ENCODE data around the gene TPSD1.

The TPSD1 gene

GRCh38 chr16:1299012-1299867 lies 43.4 kb downstream of the TPSD1 start:
- DNase-seq (ENCODE audit: low read depth in 2 of 2), result no peak

GRCh38 chr16:1299868-1300203 lies 44.0 kb downstream of the TPSD1 start:
- DNase-seq (ENCODE audit: low read depth in 2 of 2), result no peak

DNA sequence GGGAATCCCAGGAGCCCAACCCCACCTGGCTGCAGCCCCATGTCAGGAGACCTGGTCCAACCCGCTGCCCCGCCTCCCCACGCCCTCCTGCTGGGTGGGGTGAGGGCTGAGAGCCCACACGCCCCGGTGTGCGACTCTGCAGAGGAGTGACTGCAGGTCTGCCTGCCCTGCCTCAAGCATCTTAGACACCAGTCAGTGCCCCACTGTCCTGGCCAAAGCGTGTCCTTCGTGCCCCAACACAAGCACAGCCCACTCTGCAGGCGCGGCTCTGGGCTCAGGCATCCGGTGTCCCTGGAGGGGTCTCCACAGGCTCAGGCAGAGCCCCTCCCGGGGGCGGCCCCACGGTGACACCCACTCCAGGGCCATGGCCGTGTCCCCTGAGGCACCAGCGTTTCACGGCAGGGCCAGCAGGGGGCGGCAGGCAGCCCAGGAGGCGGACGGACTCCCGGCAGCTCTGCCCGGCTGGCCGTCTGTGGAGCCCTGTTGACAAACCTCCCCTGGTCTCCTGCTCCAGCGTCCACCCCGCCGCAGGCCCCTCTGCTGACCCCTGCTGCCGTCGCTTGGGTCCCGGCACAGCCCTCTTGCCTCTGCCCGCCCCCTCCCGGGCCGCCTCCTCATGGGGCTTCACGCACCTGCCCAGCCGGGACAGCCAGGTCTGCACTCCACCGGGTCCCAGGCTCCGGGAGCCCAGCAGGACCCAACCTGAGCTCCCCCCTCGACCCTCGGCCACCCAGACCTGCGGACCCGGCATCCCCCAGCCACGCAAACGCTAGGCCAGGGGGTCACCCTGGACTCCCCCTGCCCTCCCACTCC lies 45.0 kb downstream of the TPSD1 start:
- DNase-seq (ENCODE audit: low read depth in 2 of 2), result peak; percentile 53 to 58

- DNase-seq (ENCODE audit: low read depth in 2 of 2), result no peak
Observed at GRCh38 chr16:1301562-1301961, 45.7 kb downstream of the TPSD1 start.

GRCh38 chr16:1305823-1306222 lies 50.0 kb downstream of the TPSD1 start:
- no peak for DNase-seq (ENCODE audit: low read depth in 2 of 2)

DNA sequence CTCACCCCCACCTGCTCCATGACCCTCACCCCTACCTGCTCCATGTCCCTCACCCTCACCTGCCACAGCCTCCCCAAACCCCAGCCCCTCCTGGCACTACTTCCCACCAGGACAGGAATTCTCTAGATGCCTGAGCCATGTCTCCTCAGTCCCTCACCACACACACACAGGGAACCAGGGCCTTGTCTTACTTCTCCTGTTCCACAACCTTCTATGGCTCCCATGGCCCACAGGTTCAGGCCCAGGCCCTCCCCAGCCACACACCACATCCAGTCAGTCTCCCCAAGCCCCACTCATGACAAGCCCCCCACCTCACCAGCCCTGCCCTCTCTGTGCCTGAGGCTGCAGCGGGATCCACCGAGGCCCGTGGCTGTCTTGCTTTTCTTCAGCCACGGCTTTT lies 50.5 kb downstream of the TPSD1 start:
- no peak for DNase-seq (ENCODE audit: low read depth in 2 of 2)

DNA sequence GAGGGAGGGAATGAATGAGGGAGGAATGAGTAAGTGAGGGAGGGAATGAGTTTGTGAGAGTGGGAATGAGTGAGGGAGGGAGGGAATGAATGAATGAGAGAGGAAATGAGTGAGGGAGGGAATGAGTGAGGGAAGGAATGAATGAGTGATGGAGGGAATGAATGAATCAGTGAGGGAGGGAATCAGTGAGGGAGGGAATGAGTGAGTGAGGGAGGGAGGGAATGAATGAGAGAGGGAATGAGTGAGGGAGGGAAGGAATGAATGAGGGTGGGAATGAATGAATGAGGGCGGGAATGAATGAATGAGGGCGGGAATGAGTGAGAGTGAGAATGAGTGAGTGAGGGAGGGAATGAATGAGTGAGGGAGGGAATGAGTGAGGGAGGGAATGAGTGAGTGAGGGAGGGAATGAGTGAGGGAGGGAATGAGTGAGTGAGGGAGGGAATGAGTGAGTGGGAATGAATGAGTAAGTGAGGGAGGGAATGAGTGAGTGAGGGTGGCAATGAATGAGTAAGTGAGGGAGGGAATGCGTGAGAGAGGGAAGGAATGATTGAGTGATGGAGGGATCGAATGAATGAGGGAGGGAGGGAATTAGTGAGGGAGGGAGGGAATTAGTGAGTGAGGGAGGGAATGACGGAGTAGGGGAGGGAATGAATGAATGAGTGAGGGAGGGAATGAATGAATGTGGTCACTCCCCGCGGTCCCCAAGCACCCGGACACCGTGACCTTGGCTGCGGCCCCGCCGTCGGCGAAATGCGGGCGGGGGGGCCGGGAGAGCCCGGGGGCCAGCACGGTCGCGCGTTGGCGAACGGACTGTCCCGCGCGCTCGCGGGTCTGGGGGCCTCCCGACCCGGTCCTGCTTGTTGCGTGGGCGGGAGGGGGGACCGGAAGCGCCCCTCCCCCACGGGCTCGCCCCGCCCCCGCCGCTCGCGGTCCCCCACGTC lies 52.4 kb downstream of the TPSD1 start:
- DNase-seq (ENCODE audit: low read depth in 2 of 2), result no peak
